NCI-H1694 treated with DMSO at 0.1 percent for 48 hours (cell line): ENCODE results near the gene ZBTB49.

Experiments used
- DNase-seq: peaks from one replicate; lab custom pipeline; 2025; lab: John Stamatoyannopoulos, UW

ZBTB49 gene

GRCh38 chr4:4284827-4285618 lies 5.0 kb upstream of the ZBTB49 start:
- no peak for DNase-seq

- no peak for DNase-seq
These were observed 2.0 kb upstream of the ZBTB49 start for GRCh38 chr4:4288098-4288497.

- no peak for DNase-seq
These were observed 996 bp upstream of the ZBTB49 start for GRCh38 chr4:4289055-4289454.

- no peak for DNase-seq
These were observed 482 bp upstream of the ZBTB49 start for GRCh38 chr4:4289597-4289940.

GRCh38 chr4:4293279-4293678 lies 3.2 kb downstream of the ZBTB49 start:
- no peak for DNase-seq

- no peak for DNase-seq
These were observed 6.3 kb downstream of the ZBTB49 start for GRCh38 chr4:4296283-4296846.

- DNase-seq, result no peak
These were observed 9.0 kb downstream of the ZBTB49 start for GRCh38 chr4:4299006-4299405.

- no peak for DNase-seq
These were observed 11.9 kb downstream of the ZBTB49 start for GRCh38 chr4:4302001-4302400.

- no peak for DNase-seq
These were observed 12.4 kb downstream of the ZBTB49 start for GRCh38 chr4:4302416-4302815.

- DNase-seq, result no peak
These were observed 16.9 kb downstream of the ZBTB49 start for GRCh38 chr4:4306920-4307319.

GRCh38 chr4:4308800-4309441 lies 18.9 kb downstream of the ZBTB49 start:
- no peak for DNase-seq

GRCh38 chr4:4311193-4311592 lies 21.1 kb downstream of the ZBTB49 start:
- no peak for DNase-seq

GRCh38 chr4:4315461-4316149 lies 25.6 kb downstream of the ZBTB49 start:
- DNase-seq, result no peak

GRCh38 chr4:4316150-4316495 lies 26.1 kb downstream of the ZBTB49 start:
- DNase-seq, result no peak

- no peak for DNase-seq
These were observed 27.6 kb downstream of the ZBTB49 start for GRCh38 chr4:4317496-4318232.

- DNase-seq, result no peak
These were observed 30.5 kb downstream of the ZBTB49 start for GRCh38 chr4:4320528-4320927.

GRCh38 chr4:4320951-4321714 lies 31.1 kb downstream of the ZBTB49 start:
- no peak for DNase-seq

GRCh38 chr4:4321951-4322688 lies 32.1 kb downstream of the ZBTB49 start:
- DNase-seq, result no peak

GRCh38 chr4:4323705-4324534 lies 33.9 kb downstream of the ZBTB49 start:
- no peak for DNase-seq

GRCh38 chr4:4325321-4325720 lies 35.3 kb downstream of the ZBTB49 start:
- DNase-seq, result no peak
